RKO (cell line): ENCODE data around the gene KCNQ1.

ENCODE experiments used
- DNase-seq: peaks from one replicate; pipeline ENCODE4 v3.0.0-alpha.2; 2016; ENCODE audit warnings: low spot score

KCNQ1 gene

DNA sequence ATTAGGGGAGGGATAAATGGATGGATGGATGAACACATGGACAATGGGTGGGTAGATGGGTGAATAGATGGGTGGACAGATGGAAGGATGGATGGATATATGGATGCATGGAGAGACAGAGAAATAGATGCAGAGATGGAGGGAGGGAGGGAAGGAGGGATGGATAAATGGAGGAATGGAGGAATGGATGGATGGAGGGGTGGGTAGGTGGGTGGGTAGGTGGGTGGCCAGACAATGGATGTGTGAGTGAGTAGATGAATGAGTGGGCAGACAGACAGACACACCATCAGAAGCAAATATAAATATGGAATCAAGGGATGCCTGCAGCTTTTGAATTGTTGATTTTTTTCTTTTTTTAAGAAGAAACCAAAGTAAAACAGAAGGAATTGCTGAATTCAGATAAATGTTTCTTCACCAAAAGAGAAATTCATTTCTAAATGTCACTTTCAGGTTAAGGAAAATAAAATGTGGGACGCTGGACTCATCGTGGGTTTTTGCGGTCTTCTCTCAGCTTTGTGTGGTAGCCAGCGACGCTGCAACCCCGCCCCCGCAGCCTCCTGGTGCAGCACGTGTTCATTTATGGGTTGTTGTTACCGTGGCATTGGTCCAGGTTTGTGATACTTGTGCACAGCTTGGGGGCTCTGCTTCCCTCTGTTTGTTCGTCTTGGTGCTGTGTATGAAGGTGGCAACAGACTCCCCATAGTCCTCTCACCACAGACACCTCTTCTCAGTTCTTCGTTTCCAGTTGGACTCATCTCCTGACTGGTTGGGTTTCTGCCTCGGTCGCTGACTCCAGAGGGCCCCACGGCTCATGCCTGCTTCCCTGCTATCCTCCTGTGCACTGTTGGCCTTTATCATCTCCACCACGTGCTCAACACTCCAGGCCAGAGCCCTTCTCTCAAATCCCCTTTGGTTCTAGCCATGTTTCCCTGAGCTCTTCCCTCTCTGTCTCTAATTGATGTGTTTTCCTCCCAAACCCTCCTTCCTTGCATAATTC lies 364.3 kb downstream of the KCNQ1 start:
- no peak for DNase-seq

DNA sequence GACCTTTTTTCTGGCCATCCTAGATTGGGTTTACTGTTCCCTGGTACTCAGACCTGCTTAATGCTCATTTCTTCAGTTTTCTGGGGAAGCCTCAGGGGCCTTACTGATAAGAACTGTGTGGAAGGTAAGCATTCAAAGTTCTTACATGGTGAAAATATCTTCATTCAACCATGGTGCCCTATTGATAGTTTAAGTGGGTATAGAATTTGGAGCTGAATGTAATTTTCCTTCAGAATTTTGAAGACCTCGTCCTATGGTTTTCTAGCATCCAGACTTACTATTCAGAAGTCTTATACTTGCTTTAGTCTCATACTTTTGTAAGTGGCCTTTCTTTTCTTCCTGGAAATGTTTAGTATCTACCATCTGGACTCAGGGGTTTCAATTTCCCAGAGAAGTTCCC lies 365.0 kb downstream of the KCNQ1 start:
- DNase-seq: no peak

DNA sequence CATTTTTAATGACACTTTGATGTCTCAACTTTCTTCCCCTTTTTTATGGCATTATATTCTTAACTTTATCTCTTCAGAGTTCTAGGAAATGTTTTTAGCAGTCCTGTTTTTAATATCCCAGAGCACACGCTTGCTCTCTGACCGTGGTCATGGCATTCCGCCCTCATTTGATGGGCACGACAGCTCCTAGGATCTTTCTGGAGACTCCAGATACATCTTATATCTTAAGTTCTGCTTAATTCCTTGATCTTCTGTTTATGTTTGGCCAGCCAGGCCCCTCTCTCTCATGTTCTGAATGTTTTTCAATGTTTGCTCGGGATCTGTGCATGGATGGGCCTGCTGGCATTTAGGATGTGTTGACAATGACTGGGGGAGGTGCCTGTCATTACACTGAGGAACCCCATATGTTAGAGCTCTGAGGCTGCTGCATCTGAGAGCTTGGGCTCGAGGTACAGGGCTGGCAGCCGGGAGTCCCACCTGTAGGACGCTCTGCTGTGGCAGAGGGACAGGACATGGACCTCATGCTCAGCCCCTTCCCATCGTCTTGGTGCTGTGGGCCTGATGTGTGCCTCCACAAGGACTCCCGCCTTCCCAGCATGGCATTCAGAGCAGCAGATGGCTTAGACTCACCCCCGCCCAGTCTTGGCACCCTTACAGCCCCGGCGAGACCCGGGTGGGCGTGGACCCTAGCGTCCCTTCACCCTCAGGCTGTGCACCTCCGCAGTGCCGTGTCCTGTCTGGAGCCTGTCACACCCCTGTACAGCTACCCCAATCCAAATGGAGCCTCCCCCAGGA lies 365.8 kb downstream of the KCNQ1 start:
- no peak for DNase-seq

DNA sequence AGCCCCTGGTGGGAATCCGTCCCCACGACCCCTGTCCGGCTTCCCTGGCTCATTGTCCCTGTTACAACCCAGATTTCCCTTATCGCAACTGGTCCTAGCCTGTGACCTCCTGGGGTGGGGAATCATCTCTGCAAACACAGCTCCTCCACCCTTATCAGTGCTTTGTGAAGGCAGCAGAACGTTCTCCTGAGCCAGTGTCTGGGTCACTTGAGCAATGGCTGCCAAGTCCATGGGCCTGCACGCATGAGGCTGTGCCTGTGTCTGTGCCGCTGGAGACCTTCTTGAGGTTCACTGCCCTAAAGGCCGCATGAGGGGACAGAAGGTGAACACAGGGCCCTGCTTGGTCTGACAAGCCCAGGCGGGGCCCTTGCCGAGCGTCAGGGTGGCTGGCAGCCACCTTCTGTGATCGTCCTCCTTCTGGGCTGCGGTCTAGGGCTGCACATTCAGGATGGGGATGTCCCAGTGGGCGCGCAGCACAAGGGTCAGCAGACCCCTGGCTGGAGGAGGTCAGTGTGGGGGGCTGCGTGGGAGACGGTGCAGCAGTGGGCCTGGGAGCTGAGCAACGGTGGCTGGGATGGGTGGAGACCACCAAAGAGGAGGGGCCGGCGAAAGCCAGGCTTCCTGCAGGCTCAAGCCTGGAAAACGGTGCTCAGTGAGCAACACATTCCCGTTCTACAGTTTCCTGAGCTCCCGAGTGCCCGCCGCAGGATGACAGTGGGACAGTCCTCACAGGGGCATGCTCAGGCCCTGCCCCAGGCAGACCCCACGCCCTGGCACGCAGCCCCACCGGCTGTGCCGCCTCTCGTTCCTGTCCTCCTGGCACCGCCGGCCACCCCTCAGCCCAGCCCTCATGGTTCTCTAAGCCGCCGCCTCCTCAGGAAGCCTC lies 366.6 kb downstream of the KCNQ1 start:
- DNase-seq: no peak

DNA sequence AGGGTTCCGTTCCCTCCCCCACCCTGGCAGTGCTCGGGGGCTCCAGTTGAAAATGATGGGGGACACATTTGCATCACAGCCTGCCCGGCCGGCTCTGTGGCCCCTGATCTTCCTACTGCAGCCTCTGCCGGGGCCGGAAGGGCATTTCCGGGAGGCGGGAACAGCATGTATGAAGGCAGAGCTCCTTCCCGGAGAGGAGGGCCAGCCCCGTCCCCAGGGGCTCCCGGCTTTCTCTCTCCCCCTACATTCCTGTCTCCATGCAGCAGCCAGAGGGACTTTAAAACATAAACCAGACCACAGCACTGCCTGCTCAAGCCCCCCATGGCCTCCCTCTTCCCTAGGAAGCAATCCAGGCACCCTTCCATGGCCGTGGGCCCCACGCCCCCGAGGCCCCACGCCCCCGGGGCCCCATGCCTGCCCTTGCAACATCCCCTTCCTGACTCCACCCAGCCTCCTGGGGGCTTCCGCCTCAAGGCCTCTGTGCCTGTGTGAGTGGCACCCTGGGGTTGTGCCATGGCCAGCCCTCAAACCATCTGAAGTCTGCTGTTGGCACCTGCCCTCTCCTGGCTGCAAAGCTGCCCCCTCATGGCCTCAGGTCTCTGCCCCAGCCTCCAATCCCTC lies 367.7 kb downstream of the KCNQ1 start:
- DNase-seq: no peak

DNA sequence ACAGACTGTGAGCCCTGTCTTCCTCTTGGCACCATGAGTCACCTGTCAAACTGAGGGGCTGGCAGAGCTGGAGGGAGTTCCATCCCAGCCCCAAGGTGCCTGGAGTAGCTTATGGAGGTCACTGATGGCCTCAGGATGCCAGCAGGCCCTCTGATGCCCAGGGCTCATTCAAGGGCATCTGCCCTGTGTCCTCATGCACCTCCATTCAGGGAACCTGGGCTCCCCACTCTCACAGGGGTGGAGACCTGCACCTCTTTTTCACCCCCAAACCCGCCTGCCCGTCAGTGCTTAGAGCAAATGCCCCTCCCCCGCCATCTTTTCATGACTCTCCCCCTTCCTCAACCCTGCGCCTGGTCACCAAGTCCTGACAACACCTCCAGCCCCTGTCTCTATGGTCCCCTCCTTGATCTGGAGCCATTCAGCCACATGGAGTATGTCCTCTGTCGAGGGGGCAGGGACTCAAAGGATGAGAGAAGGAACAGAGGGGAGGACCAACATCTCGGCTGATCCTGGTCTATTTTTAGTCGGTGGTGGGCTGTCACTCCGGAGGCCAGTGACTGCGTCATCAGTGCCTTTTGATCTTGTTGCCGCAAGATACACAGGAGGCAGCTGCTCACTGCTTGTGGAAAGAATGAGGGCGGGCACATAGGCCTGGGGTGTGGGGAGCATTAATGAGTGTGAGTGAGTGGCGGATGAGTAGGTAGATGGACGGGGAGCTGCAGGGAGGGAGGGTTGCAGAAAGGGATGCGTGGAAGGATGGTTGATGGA lies 368.5 kb downstream of the KCNQ1 start:
- DNase-seq: no peak

DNA sequence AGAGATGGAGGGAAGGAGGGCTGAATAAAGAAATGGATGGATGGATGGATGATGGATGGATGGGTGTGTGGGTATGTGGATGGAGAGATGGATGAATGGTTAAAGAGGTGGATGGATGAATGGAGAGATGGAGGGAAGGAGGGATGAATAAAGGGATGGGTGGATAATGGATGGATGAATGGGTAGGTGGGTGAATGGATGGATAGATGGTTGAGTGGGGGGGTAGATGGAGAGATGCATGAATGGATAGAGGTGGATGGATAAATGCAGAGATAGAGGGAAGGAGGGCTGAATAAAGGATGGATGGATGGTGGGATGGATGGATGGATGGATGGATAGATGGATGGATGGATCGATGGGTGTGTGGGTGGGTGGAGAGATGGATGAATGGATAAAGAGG lies 369.2 kb downstream of the KCNQ1 start:
- no peak for DNase-seq

DNA sequence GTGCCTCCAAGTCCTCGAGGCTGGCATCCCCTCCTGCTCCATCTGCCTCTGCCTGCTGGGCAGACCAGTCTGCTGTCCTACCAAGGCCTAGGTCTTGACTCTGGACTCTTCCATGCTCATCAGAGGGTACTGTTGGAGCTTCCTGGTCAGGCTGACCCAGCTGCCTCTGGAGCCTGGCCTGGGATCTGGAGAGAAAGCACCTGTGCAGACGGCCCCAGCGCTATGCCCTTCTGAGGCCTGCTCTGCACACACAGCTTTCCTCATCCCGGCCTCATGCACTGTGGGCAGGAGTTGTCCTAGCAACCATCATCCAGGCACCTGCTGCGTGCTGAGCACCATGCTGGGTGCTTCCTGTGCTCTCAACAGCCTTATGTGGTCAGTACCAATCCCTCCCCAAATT lies 369.9 kb downstream of the KCNQ1 start:
- DNase-seq: no peak

DNA sequence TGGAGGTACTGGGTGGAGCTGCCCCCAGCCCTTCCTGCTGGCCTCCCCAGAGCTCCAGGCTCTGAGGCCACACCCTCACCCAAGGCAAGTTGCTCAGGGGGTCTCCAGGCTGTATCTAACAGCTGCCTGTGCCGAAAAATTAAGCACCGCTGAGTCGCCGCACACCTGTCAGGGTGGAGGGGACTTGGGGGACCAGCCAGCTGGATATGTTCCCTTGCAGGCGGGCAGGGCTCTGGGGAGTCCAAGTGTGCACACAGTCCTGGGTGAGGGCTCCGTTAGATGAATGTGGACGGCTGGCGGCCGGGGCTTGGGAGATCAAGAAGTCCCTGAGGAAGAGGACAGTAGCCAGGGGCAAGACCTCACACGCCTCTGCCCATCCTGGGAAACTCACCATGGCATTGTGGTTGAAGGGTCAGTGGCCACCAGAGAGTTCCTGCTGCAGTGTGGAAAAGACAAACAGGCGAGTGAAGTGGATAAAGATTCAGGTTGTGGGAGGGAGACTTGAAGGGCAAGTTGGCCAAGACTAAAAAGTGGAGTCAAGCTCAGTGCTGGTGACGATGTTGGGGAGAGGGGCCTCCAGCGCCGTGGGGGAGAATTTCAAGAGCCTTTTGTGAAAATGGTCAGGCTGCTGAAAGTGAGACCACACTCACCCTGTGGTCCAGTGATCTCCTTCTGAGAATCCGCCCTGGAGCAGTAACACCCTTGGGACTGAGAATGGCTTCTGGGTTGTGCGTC lies 371.1 kb downstream of the KCNQ1 start:
- no peak for DNase-seq

DNA sequence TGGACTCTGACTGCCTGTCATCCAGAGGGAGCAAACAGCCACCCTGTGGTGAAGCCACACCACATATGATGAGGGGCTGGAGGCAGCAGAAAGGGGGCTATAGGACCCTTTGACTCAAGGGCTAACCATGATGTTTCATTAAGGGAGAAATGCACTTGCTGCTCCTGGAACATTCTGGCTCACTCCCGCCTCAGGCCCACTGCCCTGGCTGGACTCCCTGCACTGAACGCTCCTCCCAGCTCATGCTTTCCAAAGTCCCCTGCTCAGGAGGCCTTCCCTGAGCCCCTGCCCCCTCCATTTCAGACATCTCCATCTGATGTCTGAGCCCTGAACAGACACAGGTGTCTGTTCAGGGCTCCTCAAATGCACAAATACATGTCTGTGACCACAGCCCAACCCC lies 371.7 kb downstream of the KCNQ1 start:
- DNase-seq: no peak

DNA sequence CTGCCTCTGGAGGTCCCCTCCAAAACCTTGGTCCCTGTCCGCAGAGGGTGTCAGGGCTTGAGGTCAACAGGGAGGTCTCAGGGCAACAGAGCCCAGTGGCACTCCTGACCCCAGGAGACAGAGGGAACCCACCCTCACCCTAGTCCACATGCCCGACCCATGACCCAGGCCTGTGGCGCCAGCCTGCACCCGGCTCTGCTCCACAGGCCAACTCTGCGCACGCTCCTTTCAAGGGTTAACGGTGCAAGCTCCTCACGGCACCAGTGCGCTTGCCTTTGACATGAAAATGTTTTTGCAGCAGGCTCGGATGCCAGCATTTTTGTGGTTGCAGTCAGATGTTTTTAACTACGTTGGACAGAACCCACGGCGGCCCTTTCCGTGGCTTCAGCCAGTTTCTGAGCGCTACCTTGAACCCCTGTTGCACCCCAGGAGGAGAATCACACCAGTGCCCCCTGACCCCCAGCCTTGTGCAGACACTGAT lies 372.2 kb downstream of the KCNQ1 start:
- DNase-seq: no peak

DNA sequence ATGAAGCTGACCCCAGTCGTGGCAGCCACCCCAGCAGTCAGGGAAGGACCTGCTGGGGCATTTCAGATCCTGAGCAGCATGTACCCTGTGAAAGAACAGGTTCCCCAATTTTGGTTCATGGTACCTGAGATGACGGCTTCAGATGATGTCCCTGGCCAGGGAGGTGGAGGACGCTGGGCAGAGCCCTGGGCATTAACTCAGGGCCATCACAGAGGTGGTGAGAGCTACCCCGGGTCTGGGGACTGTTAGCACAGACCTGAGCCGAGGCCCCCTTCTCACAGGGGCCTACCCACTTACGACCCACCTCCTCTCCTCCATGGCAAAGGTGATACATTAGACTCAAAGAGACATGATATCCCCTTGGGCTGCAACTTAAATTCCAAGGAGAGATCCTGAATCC lies 372.6 kb downstream of the KCNQ1 start:
- no peak for DNase-seq

DNA sequence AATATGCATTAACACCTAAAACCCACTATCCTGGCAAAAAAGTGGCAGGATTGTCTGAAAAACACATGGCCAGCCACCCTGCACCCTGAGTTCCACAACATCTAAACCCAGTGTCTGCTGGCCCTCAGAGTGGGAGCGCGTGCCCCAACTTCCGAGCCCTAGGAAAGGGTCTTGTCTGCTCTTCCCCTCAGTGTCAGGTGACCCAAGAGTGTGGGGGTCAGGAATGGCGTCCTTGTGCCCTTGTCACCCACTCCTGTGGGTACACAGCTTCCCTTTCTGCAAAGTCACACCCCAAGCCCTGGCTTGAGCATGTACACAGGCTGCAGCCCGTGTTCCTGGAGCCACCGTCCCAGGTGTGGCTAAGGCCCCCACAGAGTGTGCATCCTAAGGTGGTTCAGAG lies 373.2 kb downstream of the KCNQ1 start:
- no peak for DNase-seq

DNA sequence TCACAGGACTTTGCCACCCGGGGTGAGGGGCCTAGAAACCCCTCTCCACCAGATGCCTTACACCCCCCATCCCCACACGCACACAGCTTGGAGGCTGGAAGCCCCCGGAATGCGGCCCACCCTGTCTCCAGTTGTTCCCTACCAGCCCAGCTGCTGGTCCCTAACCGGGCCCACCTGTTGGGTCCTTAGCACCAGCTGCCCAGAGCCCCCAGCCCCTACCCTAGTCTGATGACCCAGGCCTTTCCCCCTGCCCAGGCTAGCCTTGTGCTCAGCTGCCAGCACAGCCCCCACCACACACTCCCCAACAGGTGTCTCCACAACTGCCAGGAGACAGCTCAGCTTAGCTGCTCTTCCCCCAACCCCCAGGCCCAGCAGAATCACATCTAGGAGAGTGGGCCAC lies 373.7 kb downstream of the KCNQ1 start:
- DNase-seq: no peak

DNA sequence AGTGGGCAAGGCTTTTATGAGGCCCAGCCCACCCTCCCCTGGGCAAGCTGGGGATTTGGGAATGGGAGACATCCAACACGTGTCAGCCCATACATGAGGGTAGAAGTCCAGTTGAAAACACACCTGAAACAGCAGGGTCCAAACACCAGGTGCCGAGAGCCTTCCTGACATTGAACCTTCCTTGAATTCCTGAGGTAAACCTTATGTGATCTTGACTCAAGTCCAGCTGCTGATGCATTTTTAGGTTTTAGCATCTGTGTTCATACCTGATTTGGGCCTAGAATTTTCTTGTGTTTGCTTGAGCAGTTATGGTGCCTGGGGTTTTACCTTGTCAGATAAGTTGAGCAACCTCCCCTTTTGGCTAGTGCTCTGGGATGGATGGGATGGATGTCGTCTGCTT lies 374.5 kb downstream of the KCNQ1 start:
- DNase-seq: no peak

DNA sequence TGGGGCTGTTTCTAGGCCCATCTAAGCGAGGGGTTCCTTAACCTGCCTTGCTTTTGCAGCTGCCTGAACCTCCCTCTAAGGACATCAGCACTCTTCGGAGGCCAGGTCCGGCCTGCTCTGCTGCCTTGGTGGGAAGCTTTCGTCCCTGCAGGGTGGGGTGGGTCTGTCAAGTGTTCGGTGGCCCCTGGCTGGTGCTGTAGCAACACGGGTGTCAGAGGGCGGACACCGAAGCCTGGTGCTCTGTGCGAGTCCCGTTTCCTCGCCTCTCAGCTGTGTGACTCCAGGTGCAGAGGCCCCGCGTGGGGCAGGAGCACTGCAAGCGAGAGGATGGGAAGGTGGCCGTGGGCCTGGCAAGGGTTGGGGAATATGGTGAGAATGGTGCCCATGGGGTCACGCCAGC lies 376.2 kb downstream of the KCNQ1 start:
- no peak for DNase-seq

DNA sequence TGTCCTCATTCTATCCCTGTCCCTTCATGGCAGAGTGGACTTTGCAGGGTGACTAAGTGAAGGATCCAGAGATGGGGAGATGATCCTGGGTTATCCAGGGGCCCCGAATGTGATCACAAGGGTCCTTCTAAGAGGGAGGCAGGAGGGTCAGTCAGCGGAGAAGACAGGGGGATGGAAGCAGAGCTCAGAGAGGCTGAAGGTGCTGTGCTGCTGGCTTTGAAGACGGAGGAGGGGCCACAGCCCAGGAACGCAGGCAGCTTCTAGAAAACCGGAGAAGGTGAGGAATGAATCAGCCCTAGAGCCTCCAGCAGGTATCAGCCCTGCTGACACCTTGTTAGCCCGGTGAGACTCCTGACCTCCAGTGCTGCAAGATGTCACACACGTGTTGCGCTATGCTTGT lies 377.1 kb downstream of the KCNQ1 start:
- no peak for DNase-seq

DNA sequence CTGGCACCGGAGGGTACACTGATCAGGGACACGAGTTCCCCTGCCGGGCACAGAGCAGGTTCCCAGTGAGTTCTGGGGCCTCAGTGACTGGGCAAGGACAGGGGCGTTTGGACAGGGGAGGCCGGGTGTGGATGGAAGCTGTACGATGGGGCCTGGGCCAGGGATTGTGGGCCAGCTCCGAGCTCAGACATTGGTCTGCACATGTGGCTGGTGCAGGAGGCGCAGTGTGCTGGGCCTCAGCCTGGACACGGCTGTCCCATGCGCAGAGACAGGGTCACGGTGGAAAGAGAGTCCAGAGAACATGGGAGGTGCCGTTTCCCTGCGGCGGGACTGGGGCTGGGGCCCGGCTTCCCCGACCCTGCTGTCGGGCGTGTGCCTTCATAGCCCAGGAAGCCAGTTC lies 380.0 kb downstream of the KCNQ1 start:
- DNase-seq: no peak

DNA sequence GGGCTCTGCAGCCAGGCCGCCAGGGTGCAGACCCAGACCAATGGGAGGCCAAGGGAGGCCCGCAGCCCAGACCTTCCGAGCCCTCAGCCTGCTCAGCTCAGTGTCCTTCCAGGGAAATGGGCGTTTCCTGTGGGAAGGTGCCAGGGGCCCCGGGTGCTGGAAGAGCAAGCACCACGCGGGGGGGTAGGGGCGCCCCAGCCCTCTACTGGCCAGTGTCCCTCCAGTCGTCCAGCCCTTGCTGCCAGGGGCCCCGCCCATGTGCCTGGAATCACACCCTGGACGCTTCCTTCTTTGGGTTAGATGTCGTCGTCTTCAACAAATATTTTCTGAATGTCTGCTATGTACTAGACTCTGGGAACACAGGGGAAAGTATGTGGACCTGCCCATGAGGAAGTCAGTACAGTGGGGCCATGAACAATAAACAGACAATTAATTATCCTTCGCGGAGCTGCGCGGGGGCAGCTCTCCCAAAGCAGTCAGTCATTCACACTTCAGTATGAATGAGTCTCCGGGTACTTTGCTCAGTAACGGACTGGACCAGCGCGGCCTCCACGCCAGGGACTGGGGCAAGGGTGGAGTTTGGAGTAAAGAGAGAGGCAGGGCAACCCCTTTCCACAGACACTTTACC lies 380.6 kb downstream of the KCNQ1 start:
- DNase-seq: no peak
